Hematopoietic multipotent progenitor cell treated with erythropoietin and hydrocortisone succinate and interleukin-3 and kit ligand, for 6 days (in vitro differentiated cells): ENCODE measurements around the gene CRABP2.

ENCODE experiments used
- DNase-seq: peaks from one replicate; pipeline ENCODE4 v3.0.0-alpha.2; 2015

The CRABP2 gene

GRCh38 chr1:156741481-156741983, 36.1 kb upstream of the CRABP2 start:
- DNase-seq = no peak

DNA sequence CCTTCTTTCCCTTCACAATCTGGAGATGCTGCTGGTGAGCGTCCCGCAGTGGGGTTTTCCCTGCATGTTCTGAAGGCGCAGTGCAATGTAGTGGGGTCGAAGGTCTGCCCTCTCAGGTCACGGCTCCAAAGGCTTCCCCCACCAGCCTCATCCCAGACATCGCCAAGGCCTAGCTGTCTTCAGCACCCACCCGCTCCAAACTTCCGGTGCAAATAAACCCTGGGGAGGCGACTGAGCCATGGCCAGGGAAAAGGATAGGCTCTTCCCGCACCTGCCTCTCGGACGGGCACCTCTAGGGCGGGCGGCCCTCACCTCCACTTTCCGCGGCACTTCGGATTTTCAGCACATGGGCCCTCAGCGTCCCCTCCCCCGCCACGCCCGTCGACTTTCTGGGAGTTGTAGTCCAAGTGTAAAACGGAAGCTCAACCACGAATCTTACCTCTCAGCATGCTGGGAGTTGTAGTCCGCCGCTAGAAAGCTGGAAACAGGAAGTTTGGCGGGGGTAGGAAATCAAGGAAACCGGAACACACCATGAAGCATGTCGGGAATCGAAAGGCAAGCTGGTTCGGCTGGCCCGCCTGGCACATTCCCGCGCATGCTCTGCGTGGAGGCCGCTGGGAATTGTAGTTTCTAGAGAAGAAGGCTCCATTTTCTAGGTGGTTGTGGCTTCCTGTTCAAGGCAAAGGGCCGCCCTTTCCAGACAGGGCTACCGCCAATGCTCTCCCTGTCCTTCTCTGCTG, 35.5 kb upstream of the CRABP2 start, which contains the start of gene MRPL24:
TSS of gene MRPL24 (minus strand) at position 348 of the 740 bp plus-strand sequence. CDS start 2,384 bp downstream, outside the sequence.
- peak; percentile 100 for DNase-seq

- DNase-seq = peak; percentile 55
Observed at GRCh38 chr1:156740237-156740740, 34.9 kb upstream of the CRABP2 start.

DNA sequence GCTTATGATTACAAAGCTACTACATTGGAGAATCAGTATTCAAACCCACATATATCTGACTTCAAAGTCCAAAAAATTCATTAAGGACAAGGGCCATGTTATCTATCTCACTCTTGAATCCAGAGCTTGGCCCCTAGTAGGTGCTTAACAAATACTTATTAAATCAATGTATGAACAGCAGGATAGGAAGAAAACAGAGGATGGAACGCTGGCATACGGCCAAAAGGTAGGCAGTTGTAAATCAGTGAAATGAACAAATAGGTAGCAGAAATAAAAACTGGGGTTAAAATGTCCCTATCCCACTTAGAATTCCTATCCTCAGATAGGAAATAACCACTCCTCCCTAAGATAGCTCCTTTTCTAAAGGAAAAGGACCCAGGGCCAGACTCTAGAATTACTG, 33.5 kb upstream of the CRABP2 start:
- DNase-seq = no peak

DNA sequence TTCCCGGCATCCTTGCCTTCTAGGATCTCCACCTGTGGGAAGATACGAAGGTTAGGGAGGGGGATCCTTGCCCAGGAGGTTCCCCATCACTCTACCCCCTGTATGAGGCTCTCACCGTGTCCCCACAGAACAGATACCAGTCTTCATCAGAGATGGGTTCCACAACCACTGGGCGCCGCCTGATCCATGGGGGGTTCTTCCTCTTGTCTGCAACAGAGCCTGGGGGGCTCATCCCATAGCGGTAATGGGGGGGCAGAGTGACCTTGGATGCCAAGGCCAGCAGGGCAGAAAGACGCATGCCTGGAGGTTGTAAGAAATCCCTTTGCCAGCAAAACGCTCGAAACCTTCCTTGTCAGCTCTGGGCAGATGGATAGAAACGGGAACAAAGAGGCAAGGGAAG, 33.0 kb upstream of the CRABP2 start:
- no peak for DNase-seq

GRCh38 chr1:156733989-156734584, 28.7 kb upstream of the CRABP2 start:
- DNase-seq = no peak

- DNase-seq = peak; percentile 99
Observed at GRCh38 chr1:156728599-156729462, 23.4 kb upstream of the CRABP2 start, which contains the start of gene ISG20L2. TSS of gene ISG20L2 (minus strand) at chr1:156728766. CDS start at chr1:156727652, 1,114 bp downstream.

GRCh38 chr1:156727926-156728598, 22.7 kb upstream of the CRABP2 start, which contains the start of gene METTL25B:
TSS of gene METTL25B (plus strand) at chr1:156728469. CDS start at chr1:156729105, 636 bp downstream.
- peak; percentile 93 for DNase-seq

DNA sequence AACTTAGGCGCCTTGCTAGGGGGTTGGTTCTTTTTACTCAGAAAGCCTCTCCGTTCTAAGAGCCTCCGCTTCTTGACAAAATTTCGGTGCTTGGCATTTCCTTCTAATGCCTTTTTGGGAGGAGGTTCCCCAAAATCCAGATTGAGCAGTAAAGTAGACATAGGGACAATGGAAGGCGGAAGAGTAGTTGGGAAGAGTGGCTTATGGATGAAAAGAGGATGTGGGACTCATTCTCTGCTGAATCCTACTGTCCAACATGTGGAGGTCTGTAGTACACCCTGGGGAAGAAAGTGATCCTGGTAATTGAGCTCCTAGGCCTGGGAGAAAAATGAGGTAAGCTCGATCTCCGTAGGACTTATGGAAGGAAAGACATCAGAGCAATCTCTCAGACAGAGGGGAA, 22.1 kb upstream of the CRABP2 start:
- DNase-seq = no peak

GRCh38 chr1:156726549-156727226, 21.3 kb upstream of the CRABP2 start:
- DNase-seq = peak; percentile 93

DNA sequence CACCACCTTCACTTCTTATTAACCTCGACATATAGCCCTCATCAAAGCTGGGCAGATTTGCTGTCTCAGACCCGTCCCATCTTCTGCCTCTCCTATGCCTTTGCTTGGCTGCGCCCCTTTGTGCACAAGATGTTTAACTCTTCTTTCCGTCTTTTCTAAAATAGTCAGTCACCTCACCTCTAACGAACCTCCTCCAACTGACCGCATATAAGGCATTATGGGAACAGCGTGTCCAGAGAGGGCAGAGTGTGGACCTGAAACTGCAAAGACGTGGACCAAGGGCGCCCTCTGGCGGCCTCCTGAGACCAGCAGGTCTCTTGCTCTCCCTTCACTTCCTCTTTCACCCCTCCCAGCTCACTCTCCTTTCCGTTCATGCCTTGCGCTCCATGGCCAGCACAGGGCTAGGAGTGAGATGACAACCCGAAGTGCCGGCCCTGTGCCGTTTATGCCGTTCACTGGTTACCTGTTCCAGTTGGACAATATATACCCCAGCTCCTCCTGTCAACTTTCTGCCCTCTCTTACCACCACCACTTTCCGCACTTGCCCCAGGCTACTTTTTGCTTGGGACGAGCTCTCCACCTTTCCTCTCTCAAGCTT, 20.4 kb upstream of the CRABP2 start:
- peak; percentile 95 for DNase-seq

DNA sequence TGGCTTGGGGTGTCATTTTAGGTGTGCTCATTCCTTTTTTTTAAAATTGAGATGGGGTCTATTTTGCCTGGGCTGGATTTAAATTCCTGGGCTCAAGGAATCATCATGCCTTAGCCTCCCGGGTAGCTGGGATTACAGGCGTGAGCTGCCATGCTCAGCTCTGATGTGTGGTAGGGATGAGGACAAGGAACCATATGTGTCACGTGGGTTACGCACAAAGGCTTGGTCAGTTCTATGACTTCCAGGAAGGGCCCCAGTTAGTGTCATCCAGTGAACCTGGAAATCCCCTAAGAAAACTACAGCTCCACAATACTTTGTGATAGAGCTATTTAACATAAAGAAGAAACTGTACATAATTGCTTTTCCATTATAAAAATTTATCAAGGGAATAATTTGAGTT, 16.2 kb upstream of the CRABP2 start:
- DNase-seq = no peak

GRCh38 chr1:156721131-156721530, 15.7 kb upstream of the CRABP2 start:
- DNase-seq = no peak

DNA sequence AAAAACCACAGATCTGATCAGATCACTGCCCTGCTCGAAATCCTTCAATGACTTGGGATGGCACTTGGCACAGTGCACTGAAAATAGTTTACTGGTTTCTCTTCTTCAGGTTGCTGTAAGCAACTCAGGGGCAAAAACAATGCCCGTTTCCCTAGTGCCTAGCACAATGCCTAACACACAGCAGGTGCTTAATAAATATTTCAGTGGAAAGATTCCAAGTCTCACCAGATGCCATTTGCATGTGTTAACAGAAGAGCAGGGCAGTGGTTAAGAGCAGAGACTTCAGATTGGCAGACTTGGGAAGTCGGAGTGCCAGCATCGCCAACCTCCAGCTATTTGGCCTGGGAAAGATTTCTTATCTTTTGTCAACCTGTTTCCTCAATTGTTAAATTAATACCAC, 12.0 kb upstream of the CRABP2 start:
- DNase-seq = no peak

- no peak for DNase-seq
Observed at GRCh38 chr1:156714830-156715229, 9.4 kb upstream of the CRABP2 start.

GRCh38 chr1:156712626-156713025, 7.2 kb upstream of the CRABP2 start:
- DNase-seq = no peak

- DNase-seq = no peak
Observed at GRCh38 chr1:156711011-156711817, 5.8 kb upstream of the CRABP2 start.

- DNase-seq = no peak
Observed at GRCh38 chr1:156709757-156710489, 4.5 kb upstream of the CRABP2 start.

DNA sequence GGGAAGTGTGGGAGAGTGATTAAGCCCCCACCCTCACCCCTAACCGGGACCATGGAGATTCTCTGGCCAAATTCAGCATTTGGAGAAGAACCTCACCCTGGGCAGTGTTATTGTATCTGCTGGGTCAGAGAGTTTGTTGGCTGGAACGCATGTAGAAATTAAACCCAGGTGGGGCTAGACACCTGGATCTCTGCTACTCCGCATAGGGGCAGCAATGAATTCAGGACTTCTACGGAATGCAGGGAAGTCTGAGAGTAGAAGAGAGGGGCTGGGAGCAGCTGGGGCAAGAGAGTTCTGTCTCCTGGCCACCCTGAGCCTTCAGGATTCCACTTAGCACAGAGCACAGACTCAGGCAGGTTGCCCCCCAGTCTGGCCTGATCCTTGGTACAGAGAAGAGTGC, 3.6 kb upstream of the CRABP2 start:
- DNase-seq = no peak

DNA sequence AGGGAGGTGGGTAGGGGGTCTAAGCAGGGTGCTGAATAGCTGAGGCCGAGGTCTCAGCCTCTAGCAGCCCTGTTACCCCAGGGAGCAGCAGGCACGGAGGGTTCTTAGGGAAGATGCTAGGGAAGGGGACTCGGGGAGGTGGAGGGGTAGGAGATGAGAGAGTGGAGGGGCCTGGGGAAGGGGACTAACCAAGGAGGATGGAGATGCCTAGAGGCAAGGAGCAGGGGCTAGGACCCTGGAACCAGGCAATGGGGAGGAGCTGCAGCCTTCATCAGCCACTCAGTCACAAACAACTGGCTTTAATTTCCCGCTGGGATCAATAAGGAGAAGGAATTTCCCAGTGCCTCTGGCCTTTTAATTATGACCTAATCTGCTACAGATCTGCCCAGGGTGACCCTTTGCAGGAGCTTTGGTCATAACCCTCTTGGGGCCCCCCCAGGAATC, 2.9 kb upstream of the CRABP2 start:
- no peak for DNase-seq
